HPDE6-E6E7 (cell line): ENCODE data around the gene PACRG.

ENCODE experiments used
- DNase-seq: peaks from one replicate; pipeline ENCODE4 v3.0.0; 2011; ENCODE audit warnings: missing footprints; ENCODE audit errors: extremely low spot score

Gene PACRG

DNA sequence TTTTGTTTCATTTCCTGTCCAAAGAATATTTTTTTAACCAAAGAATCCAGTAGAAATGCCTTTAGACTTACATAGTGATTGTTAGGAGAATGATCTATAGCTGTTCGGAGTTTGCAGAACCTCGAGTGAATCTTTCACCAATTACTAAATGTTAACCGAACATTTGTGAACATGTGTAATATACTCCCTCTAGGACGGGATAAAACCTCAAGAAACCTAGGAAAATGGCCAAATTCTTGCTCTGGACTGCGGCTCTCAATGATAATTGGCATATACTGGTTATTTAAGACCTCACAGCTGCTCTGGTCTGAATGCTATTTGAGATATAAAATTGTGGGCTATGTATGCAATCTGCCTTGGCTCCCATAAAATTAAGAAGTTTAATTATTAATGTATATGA, 137.1 kb downstream of the PACRG start:
- DNase-seq, result no peak

DNA sequence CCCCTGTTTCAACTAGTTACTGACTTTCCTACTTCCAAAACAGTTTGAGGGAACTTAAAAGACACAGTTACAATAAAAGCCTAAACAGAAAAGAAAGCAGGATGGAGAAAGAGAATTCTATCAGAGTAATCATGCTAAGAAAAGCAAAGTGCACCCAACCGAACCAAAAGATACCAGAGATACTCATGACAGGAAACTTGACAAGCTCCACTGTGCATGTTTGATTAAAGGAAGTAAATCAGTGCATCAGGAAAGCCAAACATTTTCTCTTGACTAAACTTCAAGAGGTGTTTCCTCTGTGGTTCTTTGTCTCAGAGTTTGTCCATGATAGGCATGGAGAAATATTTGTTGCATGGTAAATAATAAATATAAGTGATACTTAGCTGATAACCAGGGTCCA, 138.9 kb downstream of the PACRG start:
- no peak for DNase-seq

DNA sequence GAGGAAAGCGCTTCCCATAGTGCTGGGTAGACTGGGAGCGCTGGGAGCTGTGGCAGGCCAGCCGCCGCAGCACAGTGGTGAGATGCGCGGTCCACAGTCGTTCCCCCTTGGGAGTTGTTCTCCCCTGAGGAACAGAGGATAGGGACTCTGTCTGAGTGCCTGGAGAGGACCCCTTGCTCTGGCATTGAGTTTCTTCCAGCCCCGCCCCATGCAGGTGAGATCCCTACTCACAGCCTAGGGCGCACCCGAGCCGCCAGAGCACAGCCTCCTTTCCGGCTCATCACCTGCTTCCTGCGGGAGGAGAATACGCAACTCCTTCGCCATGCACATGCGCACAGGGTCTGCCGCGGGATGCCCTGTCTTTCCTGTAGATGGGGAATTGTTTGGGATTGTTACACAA, 140.6 kb downstream of the PACRG start:
- no peak for DNase-seq

DNA sequence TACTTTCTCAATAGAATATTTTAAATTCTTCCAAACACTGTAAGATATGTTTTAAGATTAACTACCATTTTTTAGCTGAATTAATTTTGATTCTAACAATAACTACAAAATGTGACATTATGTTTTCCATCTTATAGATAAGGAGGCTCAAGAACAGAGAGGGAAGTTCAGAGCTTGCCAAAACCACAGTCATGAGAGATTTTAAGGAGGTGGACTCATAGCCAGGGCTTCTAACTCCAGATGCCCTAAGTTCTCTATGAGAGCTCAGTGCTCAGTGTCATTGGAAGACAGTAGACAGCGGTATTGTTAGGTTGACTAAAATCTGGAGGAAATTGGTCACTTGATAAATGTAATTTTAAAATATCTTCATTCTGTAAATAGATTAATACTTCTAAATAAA, 144.2 kb downstream of the PACRG start:
- no peak for DNase-seq

DNA sequence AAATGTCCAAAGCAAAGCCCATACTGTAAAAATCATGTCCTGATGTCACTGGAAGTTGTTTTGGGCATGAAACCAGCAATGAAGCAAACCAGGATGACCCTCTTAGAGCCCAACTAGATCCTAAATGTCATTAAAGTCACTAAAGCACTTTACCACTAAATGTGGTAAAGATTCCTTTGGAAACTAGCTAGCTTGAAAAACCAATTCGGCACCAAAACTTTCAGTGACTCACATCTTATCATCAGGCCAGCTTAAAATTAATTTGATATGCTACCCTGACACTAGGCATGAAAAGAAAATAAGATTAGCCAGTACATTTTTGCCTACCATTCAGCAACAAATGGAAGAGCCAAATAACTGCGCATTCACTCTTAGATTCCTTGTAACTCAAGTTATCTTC, 145.8 kb downstream of the PACRG start:
- no peak for DNase-seq

DNA sequence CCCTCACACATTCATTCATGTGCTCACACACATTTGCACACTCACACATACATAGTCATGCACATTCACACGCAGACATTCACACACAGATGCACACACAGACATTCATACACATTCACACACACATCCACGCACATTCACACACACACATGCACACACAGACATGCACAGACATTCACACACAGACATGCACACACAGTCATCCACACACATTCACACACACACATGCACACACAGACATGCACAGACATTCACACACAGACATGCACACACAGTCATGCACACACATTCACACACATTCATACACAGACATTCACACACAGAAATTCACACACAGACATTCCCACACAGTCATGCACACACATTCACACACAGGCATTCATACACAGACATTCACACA, 147.3 kb downstream of the PACRG start:
- DNase-seq, result no peak

DNA sequence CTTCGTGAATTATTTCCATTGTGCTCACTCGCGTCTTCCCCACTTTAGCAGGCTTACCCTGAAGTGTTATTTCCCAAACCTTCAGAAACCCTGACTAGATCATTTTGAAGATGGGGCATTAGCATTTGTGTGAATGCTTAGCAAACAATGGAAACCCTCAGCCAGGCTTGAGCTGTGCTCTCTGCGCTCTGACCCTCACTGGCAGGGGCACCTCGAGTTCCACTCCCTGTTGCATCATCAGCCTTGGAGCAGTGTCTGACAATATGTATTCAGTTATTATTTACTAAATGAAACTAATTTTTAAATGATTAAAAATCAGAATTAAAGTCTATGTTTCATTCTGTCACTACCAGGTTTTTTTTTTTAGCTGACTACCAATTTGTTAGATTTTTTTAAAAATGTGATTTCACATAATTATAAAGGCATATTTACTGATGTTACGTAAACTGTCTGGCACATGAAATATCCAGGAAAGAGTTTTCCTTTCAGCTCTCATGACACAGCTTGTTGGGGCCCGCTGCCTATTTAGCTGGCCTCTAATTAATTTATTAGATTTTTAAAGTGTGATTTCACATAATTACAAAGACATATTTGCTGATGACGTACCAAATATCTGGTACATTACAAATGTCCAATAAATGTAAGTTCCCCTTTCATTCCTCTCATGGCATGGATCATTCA, 155.2 kb downstream of the PACRG start:
- no peak for DNase-seq

DNA sequence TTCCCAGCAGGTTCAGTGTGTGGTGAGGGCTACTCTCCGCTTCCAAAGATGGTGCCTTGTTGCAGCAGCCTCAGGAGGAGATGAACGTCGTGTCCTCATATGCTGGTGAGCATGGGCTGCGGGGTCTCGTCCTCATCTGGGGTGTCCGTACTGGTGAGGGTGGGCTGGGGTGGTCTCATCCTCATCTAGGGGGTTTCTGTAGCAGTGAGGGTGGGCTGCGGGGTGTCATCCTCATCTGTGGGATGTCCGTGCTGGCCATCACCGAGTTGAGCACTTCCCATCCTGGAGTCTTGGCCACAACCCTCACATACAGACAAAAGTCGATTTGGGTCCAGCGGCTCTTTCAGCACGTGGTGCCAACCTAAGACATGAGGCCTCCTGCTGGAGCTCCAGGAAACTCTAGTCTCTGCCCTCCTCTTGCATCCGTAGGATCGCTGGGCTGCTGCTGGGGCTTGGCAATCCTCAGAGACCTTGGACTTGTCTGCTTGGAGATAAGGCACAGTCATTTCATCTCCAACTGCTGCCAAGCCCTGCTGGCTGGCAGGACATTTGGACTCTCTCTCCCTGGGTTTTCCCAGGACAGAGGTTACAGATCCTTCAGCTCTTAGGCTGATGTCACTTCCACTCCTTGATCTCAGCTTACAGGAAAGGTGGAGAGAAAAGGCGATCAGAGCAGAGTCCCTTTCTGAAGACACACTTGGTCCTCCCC, 160.4 kb downstream of the PACRG start:
- no peak for DNase-seq

DNA sequence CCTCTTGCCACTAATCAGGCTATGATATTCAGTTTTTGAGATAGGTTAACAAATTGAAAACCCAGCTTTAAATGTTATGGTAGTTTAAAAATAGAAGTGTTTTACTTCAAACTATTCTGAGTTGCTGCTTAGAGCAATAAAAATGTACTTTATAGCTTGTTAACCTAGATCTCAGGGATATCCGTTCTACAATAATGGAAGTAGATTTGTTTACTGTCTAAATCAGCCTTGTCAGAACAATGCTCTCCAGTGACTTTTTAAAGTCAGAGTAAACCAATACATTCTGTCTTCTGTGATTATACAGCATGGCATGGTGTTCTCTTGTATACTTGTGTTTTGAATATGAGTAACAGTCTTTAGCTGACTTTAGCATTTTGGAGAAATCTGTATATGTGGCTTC, 161.5 kb downstream of the PACRG start:
- DNase-seq, result no peak

DNA sequence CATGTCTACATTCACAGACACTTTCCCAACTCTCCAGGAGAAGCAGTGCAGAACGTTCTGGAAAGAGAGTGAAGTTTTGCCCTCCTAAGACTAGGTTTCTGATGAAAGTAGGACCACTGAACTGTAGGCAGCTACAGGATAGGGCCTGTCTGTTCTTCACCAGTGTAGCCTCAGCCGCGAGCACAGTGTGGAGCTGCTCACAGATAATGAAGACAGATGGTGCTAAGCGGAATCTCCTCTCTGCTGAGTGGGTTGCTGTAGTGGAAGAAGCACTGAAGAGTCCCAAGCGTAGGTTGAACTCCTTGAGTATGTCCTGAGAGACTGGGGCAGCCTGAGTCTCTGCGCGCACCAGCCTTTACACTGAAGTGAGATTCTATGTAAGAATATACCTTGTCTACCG, 170.2 kb downstream of the PACRG start:
- DNase-seq, result no peak

DNA sequence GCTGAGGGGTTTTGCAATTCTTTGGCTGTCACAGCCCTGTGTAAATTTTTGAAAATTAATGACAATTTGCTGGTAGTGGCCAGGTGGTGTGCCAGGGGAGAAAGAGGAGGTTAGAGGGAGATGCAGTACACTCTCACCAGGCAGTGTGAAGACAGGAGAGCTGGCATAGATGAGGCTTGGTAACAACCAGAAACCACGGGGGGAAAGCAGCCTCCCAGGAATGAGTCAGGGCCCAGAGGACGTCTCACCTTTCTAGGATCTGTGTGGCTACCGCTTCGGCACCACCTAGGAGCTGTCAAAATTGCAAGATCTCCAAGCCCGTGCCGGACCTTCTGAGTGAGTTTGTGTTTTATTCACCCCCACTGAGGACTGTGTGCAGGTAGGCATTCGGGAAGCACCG, 171.4 kb downstream of the PACRG start:
- no peak for DNase-seq

DNA sequence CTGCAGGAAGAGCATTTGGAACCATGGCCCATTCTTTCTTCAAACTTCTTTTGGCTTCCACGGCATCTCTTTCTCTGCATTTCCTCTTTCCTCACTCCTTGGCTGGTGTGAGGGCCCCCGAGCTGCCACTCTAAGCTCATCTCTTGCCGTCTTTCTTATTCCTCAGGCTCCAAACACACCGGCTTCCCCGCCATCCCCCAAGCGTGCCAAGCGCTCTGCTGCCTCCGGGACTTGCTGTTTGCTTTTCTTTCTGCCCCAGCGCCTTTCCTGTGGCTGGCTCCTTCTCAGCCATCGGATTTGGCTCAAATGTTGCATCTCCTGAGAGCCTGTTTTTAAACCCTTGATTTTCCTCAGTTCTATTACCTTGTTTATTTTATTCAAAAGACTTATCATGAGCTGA, 172.7 kb downstream of the PACRG start:
- DNase-seq, result no peak

DNA sequence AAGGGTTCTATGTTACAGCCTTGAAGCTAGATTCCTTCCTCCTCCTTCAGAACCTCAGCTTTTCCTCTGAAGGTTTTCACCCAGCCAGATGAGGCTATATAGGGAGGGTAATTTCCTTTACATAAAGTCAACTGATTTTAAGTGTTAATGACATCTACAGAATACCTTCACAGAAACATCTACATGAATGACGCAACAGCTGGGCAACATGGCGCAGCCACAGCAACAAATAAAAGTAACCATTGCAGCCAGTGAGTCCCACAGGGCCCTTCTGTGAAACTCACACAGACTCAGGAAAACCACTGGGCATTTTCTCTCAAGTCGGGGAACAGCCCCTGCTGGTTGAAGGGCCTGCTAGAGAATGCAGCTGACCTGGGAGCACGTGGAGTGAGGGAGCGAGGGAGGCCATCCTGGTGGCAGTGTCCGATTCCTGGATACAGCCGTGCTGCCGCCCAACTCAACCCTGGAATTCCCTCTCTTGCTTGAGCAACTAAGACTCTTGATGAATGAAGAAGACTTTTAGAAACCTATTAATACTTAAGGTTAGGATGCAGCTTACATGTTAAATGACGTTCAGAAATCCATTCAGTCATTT, 176.4 kb downstream of the PACRG start:
- DNase-seq, result no peak

DNA sequence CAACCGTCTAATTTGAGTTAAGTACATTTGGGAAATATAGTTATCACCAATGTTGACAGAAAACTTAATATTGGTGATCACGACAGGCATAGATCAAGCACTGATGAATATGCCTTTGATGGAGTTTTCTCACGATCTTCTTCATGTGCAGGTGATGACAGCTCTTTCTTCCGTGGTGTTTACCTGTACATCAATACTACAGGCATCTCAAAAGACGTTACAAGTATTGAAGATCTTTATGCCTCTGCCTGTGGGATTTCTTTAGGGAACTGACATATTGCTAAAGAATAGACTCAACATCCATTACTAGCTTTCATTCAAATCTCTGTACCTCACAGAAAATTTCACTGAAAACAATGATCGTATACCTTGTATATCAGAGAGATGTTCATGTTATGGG, 178.7 kb downstream of the PACRG start:
- DNase-seq, result no peak

DNA sequence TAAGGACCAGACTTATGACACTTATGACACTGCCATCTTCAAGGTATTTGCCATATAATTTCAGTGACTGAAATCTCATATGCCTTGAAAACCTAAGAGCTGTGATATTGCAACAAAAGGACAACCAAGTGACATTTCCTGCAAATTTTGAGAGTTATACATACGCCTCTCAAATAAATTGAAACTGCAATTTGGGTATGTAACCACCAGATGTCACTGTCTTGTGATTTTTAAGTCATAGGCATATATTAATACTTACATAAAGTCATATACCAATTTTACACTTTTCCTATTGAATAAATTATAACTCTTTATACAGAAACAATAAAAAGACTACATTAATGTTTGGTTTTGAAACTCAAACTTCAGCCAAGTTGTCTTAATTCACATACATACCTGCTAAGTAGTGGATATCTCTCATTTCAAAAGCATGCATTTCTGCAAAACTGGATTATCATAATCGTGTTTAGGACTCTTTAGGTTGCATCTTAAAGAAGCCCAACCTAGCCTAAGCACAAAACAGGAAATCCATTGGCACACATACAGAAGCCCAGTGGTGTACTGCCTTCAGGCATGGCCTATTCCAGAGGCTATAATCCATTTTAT, 180.2 kb downstream of the PACRG start:
- no peak for DNase-seq

DNA sequence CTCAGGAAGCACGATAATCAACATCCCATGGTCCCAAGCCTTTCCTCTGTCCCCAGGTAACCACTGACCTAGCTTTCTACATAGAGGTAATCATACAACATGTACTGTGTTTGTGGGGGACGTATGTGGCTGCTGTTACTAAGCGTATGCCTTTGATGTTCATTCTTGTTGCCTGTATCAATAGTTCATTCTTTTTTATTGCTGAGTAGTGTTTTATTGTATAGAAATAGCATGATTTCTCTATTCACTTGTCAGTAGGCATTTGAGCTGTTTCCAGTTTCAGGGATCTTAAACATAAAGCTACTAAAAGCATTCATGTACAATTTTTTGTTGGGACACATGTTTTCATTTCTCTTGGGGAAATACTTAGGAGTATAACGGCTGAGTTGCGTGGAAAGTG, 185.4 kb downstream of the PACRG start:
- DNase-seq, result no peak

DNA sequence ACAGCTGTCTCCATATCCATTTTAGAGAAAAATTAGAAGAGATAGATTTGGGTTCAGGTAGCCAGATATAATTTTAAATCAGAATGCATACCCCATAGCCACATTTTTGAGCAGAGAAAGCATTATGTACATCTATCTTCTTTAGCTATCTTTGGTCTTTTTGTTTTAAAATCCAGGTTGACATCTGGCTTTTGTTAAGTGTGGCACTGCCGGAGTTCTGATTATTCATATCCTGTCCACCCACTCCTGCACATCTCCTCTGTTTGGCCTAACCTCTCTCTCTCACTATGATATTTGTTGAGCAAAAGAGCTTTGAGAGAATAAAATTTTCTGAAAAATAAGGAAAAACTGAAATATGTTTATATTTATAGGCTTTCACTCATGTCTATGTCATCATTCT, 189.7 kb downstream of the PACRG start:
- DNase-seq, result no peak

DNA sequence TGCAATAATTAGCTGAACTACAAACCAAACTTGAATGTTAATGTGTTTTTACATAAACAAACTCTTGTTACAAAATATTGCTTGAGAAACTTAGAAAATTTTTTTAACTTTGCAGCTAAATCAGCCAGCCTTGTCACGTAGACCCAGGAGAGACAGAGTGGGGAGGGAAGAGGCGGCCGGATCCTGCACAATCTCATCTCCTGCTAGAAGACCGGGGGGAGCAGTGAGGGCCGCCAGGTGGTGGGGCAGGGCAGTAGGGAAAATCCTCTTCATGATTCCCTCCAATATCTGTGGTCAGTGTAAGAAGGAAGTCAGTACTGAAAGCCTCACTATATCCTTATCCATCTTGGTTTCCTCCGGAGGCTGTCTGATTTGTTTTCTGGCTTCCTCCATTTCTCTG, 193.3 kb downstream of the PACRG start:
- no peak for DNase-seq

DNA sequence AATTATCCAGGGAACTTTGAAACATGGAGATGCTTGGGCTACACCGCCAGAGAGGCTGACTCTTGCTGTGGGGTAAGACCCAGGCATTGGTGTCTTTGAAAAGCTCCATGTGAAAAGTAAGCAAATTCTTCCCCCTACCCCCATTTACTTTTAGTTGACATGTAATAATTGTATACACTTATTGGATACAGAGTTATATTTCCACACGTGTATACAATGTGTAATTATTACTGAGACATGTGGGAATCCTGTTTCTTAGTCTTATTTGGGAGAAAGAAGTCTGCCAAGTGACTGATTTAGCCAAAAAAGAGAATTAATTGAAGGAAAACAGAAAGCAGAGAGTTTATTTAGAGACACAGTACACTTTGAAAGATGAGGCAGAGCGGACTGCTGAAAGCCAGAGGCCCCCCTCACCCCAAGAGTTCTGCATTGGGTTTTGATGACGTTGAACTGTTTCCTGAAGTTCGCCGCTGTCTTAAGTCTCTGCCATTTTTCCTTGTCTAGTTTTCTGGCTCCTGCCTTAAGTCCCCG, 193.8 kb downstream of the PACRG start:
- DNase-seq, result no peak

DNA sequence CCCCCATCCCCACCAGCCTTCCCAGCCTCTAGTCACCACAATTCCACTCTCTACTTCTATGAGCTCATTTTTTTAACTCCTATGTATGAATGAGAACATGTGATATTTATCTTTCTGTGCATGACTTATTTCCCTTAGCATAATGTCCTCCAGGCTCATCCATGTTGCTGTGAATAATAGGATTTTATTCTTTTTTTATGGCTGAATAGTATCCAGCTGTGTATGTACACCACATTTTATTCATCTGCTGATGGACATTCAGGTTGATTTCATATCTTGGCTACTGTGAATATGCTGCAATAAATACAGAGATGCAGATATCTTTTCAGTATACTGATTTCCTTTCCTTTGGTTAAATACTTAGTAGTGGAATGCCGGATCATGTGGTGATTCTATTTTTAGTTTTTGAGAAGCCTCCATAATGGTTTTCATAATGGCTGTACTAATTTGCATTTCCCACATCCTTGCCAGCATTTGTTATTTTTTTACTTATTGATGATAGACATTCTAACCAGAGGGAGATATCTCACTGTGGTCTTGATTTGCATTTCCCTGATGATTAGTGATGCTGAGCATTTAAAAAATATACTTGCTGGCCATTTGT, 194.9 kb downstream of the PACRG start:
- no peak for DNase-seq

DNA sequence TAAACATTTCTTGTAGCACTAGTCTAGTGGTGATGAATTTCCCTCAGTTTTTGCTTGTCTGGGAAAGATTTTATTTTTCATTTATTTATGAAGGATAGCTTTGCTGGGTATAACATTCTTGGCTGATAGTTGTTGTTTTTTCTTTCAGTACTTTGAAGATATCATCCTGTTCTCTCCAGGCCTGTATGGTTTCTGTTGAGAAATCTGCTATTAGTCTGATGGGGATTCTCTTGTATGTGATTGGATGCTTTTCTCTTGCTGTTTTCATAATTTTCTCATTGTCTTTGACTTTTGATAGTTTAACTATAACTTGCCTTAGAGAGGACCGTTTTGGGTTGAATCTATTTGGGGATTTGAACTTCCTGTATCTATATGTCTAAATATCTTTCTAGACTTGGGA, 207.1 kb downstream of the PACRG start:
- no peak for DNase-seq

DNA sequence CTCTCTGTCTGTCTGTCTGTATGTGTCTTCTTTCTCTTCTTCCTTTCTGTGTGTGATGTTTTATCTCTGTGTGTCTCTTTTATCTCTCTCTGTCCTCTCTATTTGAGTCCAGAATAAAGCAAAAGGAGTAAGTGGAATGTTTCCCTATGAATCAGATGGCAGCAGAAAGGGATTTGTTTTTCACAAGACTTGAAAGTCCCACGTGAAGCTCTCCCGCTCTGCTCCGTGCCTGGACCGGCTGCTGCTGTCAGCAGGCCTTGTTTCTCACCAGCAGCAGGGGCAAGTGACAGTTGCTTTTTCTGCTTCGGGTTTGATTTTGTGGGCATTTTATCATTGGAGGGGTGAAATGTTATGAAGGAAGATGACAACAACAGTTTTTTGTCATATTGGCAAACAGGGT, 212.7 kb downstream of the PACRG start:
- no peak for DNase-seq
